Chondrocyte (in vitro differentiated cells): ENCODE data around the gene ZC3H18. TPM values are rescaled to one million over a fixed set of nuclear protein-coding genes. Genes with fewer than 3 reads are reported as not detected.

Source experiments
- DNase-seq: peaks from one replicate; pipeline ENCODE4 v3.0.0; 2021; ENCODE audit warnings: mixed read lengths, low spot score
- H3K27ac Mint-ChIP-seq: one replicate; pipeline ENCODE4 v1.8.0; 2021; ENCODE audit warnings: mild to moderate bottlenecking, moderate library complexity, mixed read lengths; ENCODE audit not compliant: unreplicated experiment
- H3K27me3 Mint-ChIP-seq: 2 replicates; pipeline ENCODE4 v1.8.0; 2021; ENCODE audit warnings: low read depth, mixed read lengths
- H3K36me3 Mint-ChIP-seq: 2 replicates; pipeline ENCODE4 v1.8.0; 2021; ENCODE audit warnings: low read depth, mixed read lengths
- H3K4me1 Mint-ChIP-seq: 2 replicates; pipeline ENCODE4 v1.8.0; 2021; ENCODE audit warnings: low read depth, mild to moderate bottlenecking, mixed read lengths
- H3K4me3 Mint-ChIP-seq: one replicate; pipeline ENCODE4 v1.8.0; 2021; ENCODE audit warnings: mild to moderate bottlenecking, moderate library complexity, mixed read lengths; ENCODE audit not compliant: unreplicated experiment
- H3K9me3 Mint-ChIP-seq: 2 replicates; pipeline ENCODE4 v1.8.0; 2021; ENCODE audit warnings: low read depth, mixed read lengths
- total RNA-seq: library from RNA; stranded (reverse); gene quantifications from 3 replicates; pipeline ENCODE4 v1.2.1, GENCODE V29; 2021
- TF ChIP-seq, protein P1 (sequence below): fragments of 200-600 bp; sonication (generic); IDR thresholded peaks from 2 replicates; pipeline ENCODE4 v1.5.0; 2021; ENCODE audit warnings: antibody characterized with exemption, mild to moderate bottlenecking, moderate library complexity

Gene ZC3H18
- total RNA-seq, 1 donor from 2014 or later, result 36.7 TPM

- no peaks in the 10 kb centered on the region for H3K4me1 Mint-ChIP-seq
- H3K36me3 Mint-ChIP-seq, result peaks cover 36% of the 10 kb centered on the region
- H3K4me3 Mint-ChIP-seq, result no peak overlapping the region
- H3K9me3 Mint-ChIP-seq, result no peaks in the 10 kb centered on the region
- TF ChIP-seq, protein P1, sequence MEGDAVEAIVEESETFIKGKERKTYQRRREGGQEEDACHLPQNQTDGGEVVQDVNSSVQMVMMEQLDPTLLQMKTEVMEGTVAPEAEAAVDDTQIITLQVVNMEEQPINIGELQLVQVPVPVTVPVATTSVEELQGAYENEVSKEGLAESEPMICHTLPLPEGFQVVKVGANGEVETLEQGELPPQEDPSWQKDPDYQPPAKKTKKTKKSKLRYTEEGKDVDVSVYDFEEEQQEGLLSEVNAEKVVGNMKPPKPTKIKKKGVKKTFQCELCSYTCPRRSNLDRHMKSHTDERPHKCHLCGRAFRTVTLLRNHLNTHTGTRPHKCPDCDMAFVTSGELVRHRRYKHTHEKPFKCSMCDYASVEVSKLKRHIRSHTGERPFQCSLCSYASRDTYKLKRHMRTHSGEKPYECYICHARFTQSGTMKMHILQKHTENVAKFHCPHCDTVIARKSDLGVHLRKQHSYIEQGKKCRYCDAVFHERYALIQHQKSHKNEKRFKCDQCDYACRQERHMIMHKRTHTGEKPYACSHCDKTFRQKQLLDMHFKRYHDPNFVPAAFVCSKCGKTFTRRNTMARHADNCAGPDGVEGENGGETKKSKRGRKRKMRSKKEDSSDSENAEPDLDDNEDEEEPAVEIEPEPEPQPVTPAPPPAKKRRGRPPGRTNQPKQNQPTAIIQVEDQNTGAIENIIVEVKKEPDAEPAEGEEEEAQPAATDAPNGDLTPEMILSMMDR, result no peak
- no peaks in the 10 kb centered on the region for H3K27me3 Mint-ChIP-seq
- H3K27ac Mint-ChIP-seq, result no peak overlapping the region
- no peak for DNase-seq
These were observed 21.4 kb downstream of the ZC3H18 start for GRCh38 chr16:88591577-88592021.

DNA sequence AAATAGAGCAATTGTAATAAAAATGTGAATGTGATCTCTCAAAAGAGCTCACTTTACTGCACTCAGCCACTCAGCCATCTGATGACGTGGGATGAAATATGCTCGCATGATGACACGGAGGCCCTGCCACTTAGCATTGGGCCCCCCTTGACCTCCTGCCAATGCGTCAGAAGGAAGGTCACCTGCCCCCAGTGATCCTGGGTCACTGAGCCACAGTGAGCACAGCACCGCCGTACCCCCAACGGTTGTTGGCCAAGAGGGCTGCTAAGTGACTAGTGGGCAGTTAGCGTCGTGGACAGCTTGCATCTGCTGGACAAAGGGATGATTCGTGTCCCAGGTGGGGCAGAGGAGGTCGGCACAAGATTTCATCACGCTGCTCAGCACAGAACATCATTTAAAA is 22.9 kb downstream of the ZC3H18 start:
- H3K27ac Mint-ChIP-seq, result no peak overlapping the region
- H3K27me3 Mint-ChIP-seq, result no peaks in the 10 kb centered on the region
- peaks cover 25% of the 10 kb centered on the region for H3K36me3 Mint-ChIP-seq
- no peak overlapping the region for H3K4me3 Mint-ChIP-seq
- no peak for DNase-seq
- TF ChIP-seq, protein P1, result no peak
- no peaks in the 10 kb centered on the region for H3K9me3 Mint-ChIP-seq
- H3K4me1 Mint-ChIP-seq, result no peaks in the 10 kb centered on the region

DNA sequence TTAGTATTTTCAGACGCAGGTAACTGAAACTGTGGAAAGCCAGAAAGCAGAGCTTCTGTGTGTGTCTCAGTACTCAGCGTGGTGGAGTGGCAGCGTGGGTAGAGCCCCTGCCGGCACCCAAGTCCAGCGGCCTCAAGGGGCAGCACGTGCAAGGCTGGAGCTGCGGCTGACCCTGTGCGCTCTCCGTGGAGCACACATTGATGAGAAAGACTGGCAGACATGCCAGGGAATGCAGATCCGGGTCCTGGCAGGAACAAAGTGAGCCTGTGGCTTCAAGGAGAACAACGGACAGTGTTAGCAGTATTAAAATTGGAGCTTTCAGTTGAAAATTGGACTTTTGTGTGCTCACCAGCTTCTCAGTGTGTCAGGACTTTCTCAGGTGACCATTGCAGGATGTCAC is 23.3 kb downstream of the ZC3H18 start:
- H3K27me3 Mint-ChIP-seq, result no peaks in the 10 kb centered on the region
- H3K4me1 Mint-ChIP-seq, result no peaks in the 10 kb centered on the region
- no peaks in the 10 kb centered on the region for H3K9me3 Mint-ChIP-seq
- TF ChIP-seq, protein P1, result no peak
- no peak overlapping the region for H3K27ac Mint-ChIP-seq
- H3K4me3 Mint-ChIP-seq, result no peak overlapping the region
- peaks cover 24% of the 10 kb centered on the region for H3K36me3 Mint-ChIP-seq
- no peak for DNase-seq

GRCh38 chr16:88593910-88594309 is 23.7 kb downstream of the ZC3H18 start:
- Mint-ChIP-seq H3K27me3 (no peaks in the 10 kb centered on the region), H3K36me3 (peaks cover 24% of the 10 kb centered on the region), H3K27ac (no peak overlapping the region), H3K9me3 (no peaks in the 10 kb centered on the region), H3K4me1 (no peaks in the 10 kb centered on the region), H3K4me3 (no peak overlapping the region)
- DNase-seq, result no peak
- TF ChIP-seq, protein P1, result no peak

- no peak for DNase-seq
- H3K9me3 Mint-ChIP-seq, result no peaks in the 10 kb centered on the region
- no peaks in the 10 kb centered on the region for H3K27me3 Mint-ChIP-seq
- H3K4me3 Mint-ChIP-seq, result no peak overlapping the region
- no peaks in the 10 kb centered on the region for H3K4me1 Mint-ChIP-seq
- no peak overlapping the region for H3K27ac Mint-ChIP-seq
- TF ChIP-seq, protein P1, result no peak
- peaks cover 24% of the 10 kb centered on the region for H3K36me3 Mint-ChIP-seq
These were observed 24.9 kb downstream of the ZC3H18 start for GRCh38 chr16:88595101-88595500.
